H1 (cell line): ENCODE results near the gene GGN. TPM values are rescaled to one million over a fixed set of nuclear protein-coding genes. Genes with fewer than 3 reads are reported as not detected.

Source experiments
- CTCF ChIA-PET: fragments of 300-600 bp; sonication (Branson Sonifier 250); formaldehyde crosslinking; loops from one replicate; lab custom pipeline; 2021; ENCODE audit not compliant: partially characterized antibody; lab: Charles Lee
- POLR2A ChIA-PET: fragments of 300-600 bp; sonication (Branson Sonifier 250); formaldehyde crosslinking; loops from one replicate; lab custom pipeline; 2021; ENCODE audit warnings: inconsistent platforms; ENCODE audit not compliant: partially characterized antibody; lab: Charles Lee
- DNase-seq, 2 experiments: peaks; one replicate each; pipeline versions ENCODE4 v3.0.0 to v3.0.0-alpha.2; 2010 to 2022; ENCODE audit warnings: low spot score in 2 of 2, low read depth in 1 of 2, mixed read lengths in 1 of 2
- FAIRE-seq: peaks from 2 replicates; lab custom pipeline; 2011; peaks lifted over from hg19 to GRCh38; lab: Jason Lieb, UNC
- H2AFZ ChIP-seq: 2 replicates; pipeline ENCODE4 v1.8.1; 2012; ENCODE audit warnings: low read length, inconsistent platforms
- H2AK5ac ChIP-seq: 2 replicates; pipeline ENCODE4 v1.6.1; 2013; ENCODE audit warnings: low read depth, low read length
- H2BK120ac ChIP-seq: replicated peaks from 2 replicates; pipeline ENCODE3; 2013; ENCODE audit warnings: low read depth, low read length, inconsistent platforms
- H2BK12ac ChIP-seq: 2 replicates; pipeline ENCODE4 v1.6.1; 2013; ENCODE audit warnings: low read depth, low read length
- H2BK15ac ChIP-seq: 2 replicates; pipeline ENCODE4 v1.6.1; 2013; ENCODE audit warnings: low read length
- H2BK20ac ChIP-seq: 2 replicates; pipeline ENCODE4 v1.6.1; 2013; ENCODE audit warnings: low read length
- H2BK5ac ChIP-seq: 2 replicates; pipeline ENCODE4 v1.6.1; 2013; ENCODE audit warnings: low read depth, low read length
- H3K14ac ChIP-seq: 2 replicates; pipeline ENCODE4 v1.6.1; 2013; ENCODE audit warnings: inconsistent platforms; ENCODE audit not compliant: insufficient read length
- H3K18ac ChIP-seq: 2 replicates; pipeline ENCODE4 v1.6.1; 2013; ENCODE audit warnings: low read length; ENCODE audit errors: extremely low read depth
- H3K23ac ChIP-seq: 2 replicates; pipeline ENCODE4 v1.6.1; 2013; ENCODE audit warnings: inconsistent platforms; ENCODE audit not compliant: insufficient read length
- H3K23me2 ChIP-seq: 2 replicates; pipeline ENCODE4 v1.6.1; 2013; ENCODE audit warnings: low read depth, low read length
- H3K27ac ChIP-seq: 2 replicates; pipeline ENCODE4 v1.6.1; 2011; ENCODE audit warnings: low read depth, low read length, inconsistent platforms
- H3K27me3 ChIP-seq, 4 experiments: replicated peaks in 1 of 4; 1 replicate in 1 of 4; 2 replicates in 3 of 4; pipeline versions ENCODE4 v1.6.1 to v1.8.1; 2011 to 2013; ENCODE audit warnings: low read length in 3 of 4, mild to moderate bottlenecking in 3 of 4, inconsistent platforms in 2 of 4, mixed read lengths in 2 of 4, moderate library complexity in 1 of 4; ENCODE audit not compliant: control insufficient read depth in 3 of 4, insufficient read depth in 3 of 4; ENCODE audit errors: extremely low read depth in 1 of 4
- H3K36me3 ChIP-seq, 4 experiments: 2 replicates each; pipeline versions ENCODE4 v1.6.1 to v1.8.1; 2011 to 2013; ENCODE audit warnings: mild to moderate bottlenecking in 4 of 4, low read length in 3 of 4, moderate library complexity in 2 of 4, control low read depth in 1 of 4, inconsistent platforms in 1 of 4; ENCODE audit not compliant: insufficient read depth in 4 of 4, control insufficient read depth in 2 of 4
- H3K4ac ChIP-seq: replicated peaks from 2 replicates; pipeline ENCODE3; 2013; ENCODE audit warnings: low read length, low read depth, mixed read lengths, inconsistent platforms; ENCODE audit not compliant: insufficient read length
- H3K4me1 ChIP-seq, 4 experiments: replicated peaks in 1 of 4; 1 replicate in 1 of 4; 2 replicates in 3 of 4; pipeline versions ENCODE4 v1.6.1 to v1.8.1; 2011 to 2013; ENCODE audit warnings: low read length in 3 of 4, inconsistent platforms in 2 of 4, mixed read lengths in 1 of 4; ENCODE audit not compliant: insufficient read depth in 4 of 4, control insufficient read depth in 3 of 4
- H3K4me2 ChIP-seq, 2 experiments: 2 replicates each; pipeline versions ENCODE4 v1.6.1 to v1.8.1; 2011 to 2013; ENCODE audit warnings: low read depth in 2 of 2, low read length in 2 of 2, control low read depth in 1 of 2, inconsistent platforms in 1 of 2, mild to moderate bottlenecking in 1 of 2; ENCODE audit not compliant: insufficient read depth in 1 of 2
- H3K4me3 ChIP-seq, 4 experiments: fragments of 200-600, 300-600 bp in 1 of 4; sonication (generic), shearing (Covaris generic), sonication (Bioruptor Twin) in 1 of 4; 2 replicates each; pipeline versions ENCODE4 v1.5.1 to v1.8.1; 2011 to 2016; ENCODE audit warnings: low read length in 4 of 4, low read depth in 3 of 4, control low read depth in 2 of 4, inconsistent platforms in 2 of 4, mild to moderate bottlenecking in 2 of 4, mixed read lengths in 1 of 4, moderate library complexity in 1 of 4; ENCODE audit not compliant: insufficient read depth in 2 of 4; ENCODE audit errors: extremely low read depth in 1 of 4
- H3K56ac ChIP-seq: replicated peaks from 2 replicates; pipeline ENCODE3; 2013; ENCODE audit warnings: low read depth, mild to moderate bottlenecking, mixed read lengths, low read length, inconsistent platforms; ENCODE audit not compliant: insufficient read length
- H3K79me1 ChIP-seq: 2 replicates; pipeline ENCODE4 v1.6.1; 2013; ENCODE audit warnings: low read depth, low read length, control low read depth
- H3K79me2 ChIP-seq, 2 experiments: 2 replicates each; pipeline versions ENCODE4 v1.6.1 to v1.8.1; 2012 to 2013; ENCODE audit warnings: low read length in 2 of 2, mild to moderate bottlenecking in 2 of 2, inconsistent platforms in 1 of 2; ENCODE audit not compliant: insufficient read depth in 2 of 2, control insufficient read depth in 1 of 2
- H3K9ac ChIP-seq, 4 experiments: replicated peaks in 1 of 4; 1 replicate in 1 of 4; 2 replicates in 3 of 4; pipeline versions ENCODE4 v1.6.1 to v1.8.1; 2011 to 2013; ENCODE audit warnings: low read depth in 3 of 4, low read length in 3 of 4, control low read depth in 2 of 4, mild to moderate bottlenecking in 2 of 4, moderate library complexity in 2 of 4, inconsistent platforms in 1 of 4; ENCODE audit errors: extremely low read depth in 1 of 4
- H3K9me3 ChIP-seq, 2 experiments: 2 replicates each; pipeline versions ENCODE4 v1.6.1 to v1.8.1; 2012 to 2013; ENCODE audit warnings: mild to moderate bottlenecking in 2 of 2, moderate library complexity in 2 of 2, control low read depth in 1 of 2, inconsistent platforms in 1 of 2, low read depth in 1 of 2, low read length in 1 of 2, mixed read lengths in 1 of 2; ENCODE audit not compliant: insufficient read depth in 2 of 2
- H4K20me1 ChIP-seq, 2 experiments: replicated peaks in 1 of 2; 2 replicates each; pipeline versions ENCODE3 to v1.8.1; 2011 to 2013; ENCODE audit warnings: inconsistent platforms in 2 of 2, low read length in 2 of 2, mild to moderate bottlenecking in 1 of 2; ENCODE audit not compliant: insufficient read depth in 2 of 2, control insufficient read depth in 1 of 2
- H4K5ac ChIP-seq: 2 replicates; pipeline ENCODE4 v1.6.1; 2013; ENCODE audit warnings: low read length, low read depth, mixed read lengths, inconsistent platforms; ENCODE audit not compliant: insufficient read length
- H4K8ac ChIP-seq: 2 replicates; pipeline ENCODE4 v1.8.0; 2013; ENCODE audit warnings: mild to moderate bottlenecking, moderate library complexity, low read length, inconsistent platforms; ENCODE audit not compliant: insufficient read depth; ENCODE audit errors: extremely low read depth
- H4K91ac ChIP-seq: replicated peaks from 2 replicates; pipeline ENCODE3; 2013; ENCODE audit warnings: low read length, mixed read lengths, inconsistent platforms; ENCODE audit not compliant: insufficient read length
- ASH2L ChIP-seq: fragments of 200-600, 300-600 bp; sonication (generic); IDR thresholded peaks from one replicate; pipeline ENCODE4 v1.7.1; 2017; ENCODE audit warnings: low read length
- CTBP2 ChIP-seq: IDR thresholded peaks from 2 replicates; pipeline ENCODE4 v1.7.0; 2011; ENCODE audit warnings: borderline replicate concordance, mild to moderate bottlenecking, moderate library complexity, mixed read lengths, low read length; ENCODE audit not compliant: insufficient read depth, insufficient read length
- HDAC6 ChIP-seq: IDR thresholded peaks from one replicate; pipeline ENCODE4 v1.7.1; 2012; ENCODE audit warnings: low read depth, mild to moderate bottlenecking, inconsistent platforms, low read length, moderate library complexity
- NRF1 ChIP-seq: IDR thresholded peaks from 2 replicates; pipeline ENCODE4 v1.6.1; 2011; ENCODE audit warnings: mild to moderate bottlenecking, low read depth, low read length, improper control_type of control experiment
- PHF8 ChIP-seq: fragments of 200-600 bp; sonication (generic); conservative IDR thresholded peaks from 2 replicates; pipeline ENCODE4 v1.7.1; 2012; ENCODE audit warnings: low read depth, mild to moderate bottlenecking, inconsistent platforms, low read length, moderate library complexity
- RBBP5 ChIP-seq: IDR thresholded peaks from 2 replicates; pipeline ENCODE4 v1.7.1; 2012; ENCODE audit warnings: low read depth, mild to moderate bottlenecking, inconsistent platforms, low read length, moderate library complexity, borderline replicate concordance
- SIRT6 ChIP-seq: IDR thresholded peaks from one replicate; pipeline ENCODE4 v1.7.1; 2012; ENCODE audit warnings: low read length, inconsistent platforms
- SIX5 ChIP-seq: IDR thresholded peaks from 2 replicates; pipeline ENCODE4 v1.6.1; 2011; ENCODE audit warnings: mild to moderate bottlenecking, low read depth, low read length
- SP4 ChIP-seq: IDR thresholded peaks from 2 replicates; pipeline ENCODE4 v1.6.1; 2012; ENCODE audit warnings: low read length, inconsistent platforms
- TAF1 ChIP-seq: IDR thresholded peaks from 2 replicates; pipeline ENCODE4 v1.6.1; 2011; ENCODE audit warnings: mild to moderate bottlenecking, low read depth, low read length
- TBP ChIP-seq: IDR thresholded peaks from 2 replicates; pipeline ENCODE4 v1.6.1; 2011; ENCODE audit warnings: low read depth, low read length, improper control_type of control experiment
- WGBS, 2 experiments: shearing (Covaris generic) in 1 of 2; methylation state at CpG; one replicate each; pipeline versions ENCODE4 v1.1.6 to v1.1.7; 2013 to 2015; ENCODE audit warnings: low lambda C conversion rate in 2 of 2, mixed read lengths in 2 of 2, inconsistent platforms in 1 of 2, low coverage in 1 of 2, missing lambda C conversion rate in 1 of 2; ENCODE audit not compliant: insufficient replicate concordance in 2 of 2, insufficient coverage in 1 of 2, insufficient read length in 1 of 2; ENCODE audit errors: extremely low coverage in 1 of 2, missing lambda C conversion rate in 1 of 2; 5-methylcytosine and 5-hydroxymethylcytosine counted together
- polyA plus RNA-seq, 7 experiments: library from polyadenylated mRNA; depleted of rRNA in 3 of 7; stranded (reverse) in 5 of 7; unstranded in 2 of 7; fragments of >200 nt in 5 of 7; fragments of 200-250 nt in 2 of 7; gene quantifications; 1 replicate in 5 of 7; 2 replicates in 1 of 7; 4 replicates in 1 of 7; pipeline versions ENCODE4 v1.2.1 to v1.2.3, GENCODE V29; 2011 to 2013; ENCODE audit warnings: missing spikeins in 2 of 7, mixed read lengths in 2 of 7
- total RNA-seq: library from RNA; stranded (reverse); fragmentation: NEBNext Ultra II Directional; extraction: Animal tissue kit (Norgen Biotek cat#: 25700); gene quantifications from 2 replicates; pipeline ENCODE4 v1.2.1, GENCODE V29; 2021
- TF ChIP-seq, protein P1 (sequence below), 3 experiments: IDR thresholded peaks; 1 replicate in 2 of 3; 2 replicates in 1 of 3; pipeline versions ENCODE4 v1.5.1 to v1.6.1; 2011; ENCODE audit warnings: low read length in 3 of 3, mild to moderate bottlenecking in 3 of 3, inconsistent platforms in 2 of 3, low read depth in 1 of 3, moderate library complexity in 1 of 3; ENCODE audit not compliant: insufficient read depth in 1 of 3; ENCODE audit errors: control extremely low read depth in 1 of 3

Gene GGN
- total and polyA plus RNA-seq, 2 of the 8 experiments (the other 6 are each of a cell fraction or from before 2014, with no cell fraction given) = 0.47 to 1.2 TPM

DNA sequence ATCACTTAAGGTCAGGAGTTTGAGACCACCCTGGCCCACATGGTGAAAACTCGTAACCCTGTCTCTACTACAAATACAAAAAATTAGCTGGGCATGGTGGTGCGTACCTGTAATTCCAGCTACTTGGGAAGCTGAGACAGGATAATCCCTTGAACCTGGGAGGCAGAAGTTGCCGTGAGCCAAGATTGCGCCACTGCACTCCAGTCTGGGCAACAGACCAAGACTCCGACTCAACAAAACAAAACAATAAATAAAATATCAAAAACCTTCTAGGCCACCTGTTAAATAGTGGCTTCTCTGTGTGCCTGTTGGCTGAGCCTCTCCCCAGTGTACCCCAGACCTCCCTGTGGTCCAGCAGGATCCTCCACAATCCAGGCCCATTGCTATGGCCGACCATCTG, 16.8 kb downstream of the GGN start:
- 97% methylated on average over 6 of the region's 6 CpGs; no CpG with 5 or more reads in 1 of the 2 experiments for WGBS, 2 experiments
- Histone ChIP-seq H4K20me1 (peaks cover 0 to 5% of the 10 kb centered on the region in 2 experiments), H3K4me1 (peaks cover 0 to 6% (median 3%) of the 10 kb centered on the region in 4 experiments; a peak in 3 of 7 replicates), H2AFZ (no peak overlapping the region), H4K91ac (no peak overlapping the region), H3K14ac (no peak overlapping the region), H2BK120ac (no peak overlapping the region), H3K23ac (no peak overlapping the region), H3K4ac (no peak overlapping the region), H3K36me3 (no peaks in the 10 kb centered on the region), H3K27me3 (peaks cover 0 to 2% (median 0%) of the 10 kb centered on the region in 4 experiments; a peak in 2 of 7 replicates), H2AK5ac (no peak overlapping the region), H3K79me2 (peaks cover 0 to 11% of the 10 kb centered on the region in 2 experiments; a peak in 2 of 4 replicates), H2BK12ac (no peak overlapping the region), H3K4me3 (no peak overlapping the region), H3K18ac (no peak overlapping the region), H3K27ac (no peak overlapping the region), H3K4me2 (no peak overlapping the region), H2BK5ac (no peak overlapping the region), H3K79me1 (peaks cover 8% of the 10 kb centered on the region), H3K56ac (no peak overlapping the region), H3K9ac (no peak overlapping the region), H4K8ac (no peak overlapping the region), H2BK20ac (no peak overlapping the region), H2BK15ac (no peak overlapping the region), H3K9me3 (no peaks in the 10 kb centered on the region), H4K5ac (no peak overlapping the region), H3K23me2 (peaks cover 7% of the 10 kb centered on the region; the same call in 1 of the 2 replicates)
- FAIRE-seq (no peak), DNase-seq (no peak)
- ChIA-PET CTCF (interaction anchor here (1.4 to 1.6 kb wide), 2 partner anchors 14 to 126 kb away, joined by 4 read pairs; no protein-coding TSS in a partner anchor), POLR2A (no interaction called here)
- TF ChIP-seq RBBP5 (no peak), TBP (no peak), PHF8 (no peak), CTBP2 (no peak), TAF1 (no peak), NRF1 (no peak), HDAC6 (no peak), SP4 (no peak), SIRT6 (no peak), SIX5 (no peak), ASH2L (no peak)
- TF ChIP-seq, protein P1, sequence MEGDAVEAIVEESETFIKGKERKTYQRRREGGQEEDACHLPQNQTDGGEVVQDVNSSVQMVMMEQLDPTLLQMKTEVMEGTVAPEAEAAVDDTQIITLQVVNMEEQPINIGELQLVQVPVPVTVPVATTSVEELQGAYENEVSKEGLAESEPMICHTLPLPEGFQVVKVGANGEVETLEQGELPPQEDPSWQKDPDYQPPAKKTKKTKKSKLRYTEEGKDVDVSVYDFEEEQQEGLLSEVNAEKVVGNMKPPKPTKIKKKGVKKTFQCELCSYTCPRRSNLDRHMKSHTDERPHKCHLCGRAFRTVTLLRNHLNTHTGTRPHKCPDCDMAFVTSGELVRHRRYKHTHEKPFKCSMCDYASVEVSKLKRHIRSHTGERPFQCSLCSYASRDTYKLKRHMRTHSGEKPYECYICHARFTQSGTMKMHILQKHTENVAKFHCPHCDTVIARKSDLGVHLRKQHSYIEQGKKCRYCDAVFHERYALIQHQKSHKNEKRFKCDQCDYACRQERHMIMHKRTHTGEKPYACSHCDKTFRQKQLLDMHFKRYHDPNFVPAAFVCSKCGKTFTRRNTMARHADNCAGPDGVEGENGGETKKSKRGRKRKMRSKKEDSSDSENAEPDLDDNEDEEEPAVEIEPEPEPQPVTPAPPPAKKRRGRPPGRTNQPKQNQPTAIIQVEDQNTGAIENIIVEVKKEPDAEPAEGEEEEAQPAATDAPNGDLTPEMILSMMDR (IDR thresholded peaks at IDR 0.05; ENCODE audit: control extremely low read depth in 1 of 3, insufficient read depth in 1 of 3, low read depth in 1 of 3, low read length in 3 of 3) = no peak
